Neural progenitor cell (in vitro differentiated cells): ENCODE data around the gene AQP10. TPM values are rescaled to one million over a fixed set of nuclear protein-coding genes. Genes with fewer than 3 reads are reported as not detected.

Experiments
- DNase-seq: peaks from one replicate; pipeline ENCODE4 v3.0.0-alpha.2; 2016; ENCODE audit warnings: low spot score
- H2AFZ ChIP-seq: fragments of 200-600 bp; sonication (generic); replicated peaks from 2 replicates; pipeline ENCODE4 v1.6.1; 2016; ENCODE audit warnings: antibody characterized with exemption
- H3F3A ChIP-seq: fragments of 200-600 bp; sonication (generic); 2 replicates; pipeline ENCODE4 v1.6.1; 2016; ENCODE audit warnings: antibody characterized with exemption, low read depth
- H3K27ac ChIP-seq: fragments of 200-600 bp; sonication (generic); 2 replicates; pipeline ENCODE4 v1.5.1; 2016; ENCODE audit warnings: mild to moderate bottlenecking
- H3K27me3 ChIP-seq: fragments of 200-600 bp; sonication (generic); 2 replicates; pipeline ENCODE4 v1.6.1; 2016; ENCODE audit warnings: mild to moderate bottlenecking, moderate library complexity
- H3K36me3 ChIP-seq: fragments of 200-600 bp; sonication (generic); 2 replicates; pipeline ENCODE4 v1.5.1; 2016
- H3K4me1 ChIP-seq: fragments of 200-600 bp; sonication (generic); 2 replicates; pipeline ENCODE4 v1.6.1; 2016; ENCODE audit warnings: mixed run types
- H3K4me2 ChIP-seq: fragments of 200-600 bp; sonication (generic); 2 replicates; pipeline ENCODE4 v1.6.1; 2016
- H3K4me3 ChIP-seq: fragments of 200-600 bp; sonication (generic); 2 replicates; pipeline ENCODE4 v1.5.1; 2016
- H3K79me2 ChIP-seq: fragments of 200-600 bp; sonication (generic); 2 replicates; pipeline ENCODE4 v1.6.1; 2016; ENCODE audit warnings: low read depth
- H3K9ac ChIP-seq: fragments of 200-600 bp; sonication (generic); 2 replicates; pipeline ENCODE4 v1.6.1; 2016
- H3K9me3 ChIP-seq: fragments of 200-600 bp; sonication (generic); 2 replicates; pipeline ENCODE4 v1.5.1; 2016; ENCODE audit warnings: low read depth
- H4K20me1 ChIP-seq: fragments of 200-600 bp; sonication (generic); 2 replicates; pipeline ENCODE4 v1.6.1; 2016; ENCODE audit warnings: low read depth
- H3K27ac Mint-ChIP-seq: 3 replicates; pipeline ENCODE4 v1.8.0; 2021; ENCODE audit warnings: mixed read lengths
- H3K27me3 Mint-ChIP-seq: 2 replicates; pipeline ENCODE4 v1.8.0; 2022; ENCODE audit warnings: low read depth, mild to moderate bottlenecking, inconsistent platforms, moderate library complexity, mixed read lengths; ENCODE audit not compliant: insufficient read depth
- H3K36me3 Mint-ChIP-seq: 3 replicates; pipeline ENCODE4 v1.8.0; 2021; ENCODE audit warnings: mixed read lengths
- H3K4me1 Mint-ChIP-seq: 3 replicates; pipeline ENCODE4 v1.8.0; 2021; ENCODE audit warnings: mixed read lengths
- H3K4me3 Mint-ChIP-seq: 3 replicates; pipeline ENCODE4 v1.8.0; 2021; ENCODE audit warnings: mild to moderate bottlenecking, moderate library complexity, mixed read lengths
- H3K9me3 Mint-ChIP-seq: 3 replicates; pipeline ENCODE4 v1.8.0; 2020; ENCODE audit warnings: mixed read lengths
- EZH2 ChIP-seq: fragments of 200-600 bp; sonication (generic); IDR thresholded peaks from 2 replicates; pipeline ENCODE4 v1.6.1; 2017; ENCODE audit warnings: antibody characterized with exemption, mild to moderate bottlenecking, moderate library complexity
- EZH2phosphoT487 ChIP-seq: fragments of 200-600 bp; sonication (generic); IDR thresholded peaks from 2 replicates; pipeline ENCODE4 v1.6.1; 2017; ENCODE audit warnings: antibody characterized with exemption
- total RNA-seq: library from RNA; depleted of rRNA; stranded (reverse); fragments of >200 nt; gene quantifications from 2 replicates; pipeline ENCODE4 v1.2.3, GENCODE V29; 2015; ENCODE audit warnings: low replicate concordance
- TF ChIP-seq, protein P1 (sequence below): fragments of 200-600 bp; sonication (generic); IDR thresholded peaks from 2 replicates; pipeline ENCODE4 v1.5.1; 2017; ENCODE audit warnings: antibody characterized with exemption, mild to moderate bottlenecking

The AQP10 gene
- total RNA-seq, 1 donor from 2014 or later = not detected

DNA sequence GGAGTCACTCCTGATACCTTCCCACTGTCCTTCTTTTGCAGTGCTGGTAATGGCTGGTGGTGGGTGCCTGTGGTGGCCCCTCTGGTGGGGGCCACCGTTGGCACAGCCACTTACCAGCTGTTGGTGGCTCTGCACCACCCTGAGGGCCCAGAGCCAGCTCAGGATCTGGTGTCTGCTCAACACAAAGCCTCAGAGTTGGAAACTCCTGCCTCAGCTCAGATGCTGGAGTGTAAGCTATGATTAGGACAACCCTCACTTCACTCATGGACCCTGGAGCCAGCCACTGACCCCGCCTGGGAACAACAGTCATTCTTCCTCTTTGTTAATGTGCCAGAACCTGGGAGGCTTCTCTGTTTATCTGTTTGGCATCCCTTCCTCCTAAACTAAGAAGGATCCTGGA is 3.3 kb downstream of the AQP10 start:
- H3K4me1 ChIP-seq = peaks cover 20% of the 10 kb centered on the region
- Mint-ChIP-seq H3K27me3 (peaks cover 4% of the 10 kb centered on the region), H3K36me3 (no peaks in the 10 kb centered on the region), H3K9me3 (peaks cover 4% of the 10 kb centered on the region), H3K4me1 (peaks cover 24% of the 10 kb centered on the region), H3K4me3 (peak overlapping the region; percentile 96), H3K27ac (no peak overlapping the region)
- TF ChIP-seq EZH2phosphoT487 (no peak), EZH2 (no peak)
- TF ChIP-seq, protein P1, sequence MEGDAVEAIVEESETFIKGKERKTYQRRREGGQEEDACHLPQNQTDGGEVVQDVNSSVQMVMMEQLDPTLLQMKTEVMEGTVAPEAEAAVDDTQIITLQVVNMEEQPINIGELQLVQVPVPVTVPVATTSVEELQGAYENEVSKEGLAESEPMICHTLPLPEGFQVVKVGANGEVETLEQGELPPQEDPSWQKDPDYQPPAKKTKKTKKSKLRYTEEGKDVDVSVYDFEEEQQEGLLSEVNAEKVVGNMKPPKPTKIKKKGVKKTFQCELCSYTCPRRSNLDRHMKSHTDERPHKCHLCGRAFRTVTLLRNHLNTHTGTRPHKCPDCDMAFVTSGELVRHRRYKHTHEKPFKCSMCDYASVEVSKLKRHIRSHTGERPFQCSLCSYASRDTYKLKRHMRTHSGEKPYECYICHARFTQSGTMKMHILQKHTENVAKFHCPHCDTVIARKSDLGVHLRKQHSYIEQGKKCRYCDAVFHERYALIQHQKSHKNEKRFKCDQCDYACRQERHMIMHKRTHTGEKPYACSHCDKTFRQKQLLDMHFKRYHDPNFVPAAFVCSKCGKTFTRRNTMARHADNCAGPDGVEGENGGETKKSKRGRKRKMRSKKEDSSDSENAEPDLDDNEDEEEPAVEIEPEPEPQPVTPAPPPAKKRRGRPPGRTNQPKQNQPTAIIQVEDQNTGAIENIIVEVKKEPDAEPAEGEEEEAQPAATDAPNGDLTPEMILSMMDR = no peak
- peak overlapping the region; percentile 98 for H3K4me3 ChIP-seq
- DNase-seq = no peak
- H2AFZ ChIP-seq = peak overlapping the region; percentile 97
- peaks cover 26% of the 10 kb centered on the region for H4K20me1 ChIP-seq
- H3K9me3 ChIP-seq = no peaks in the 10 kb centered on the region
- peaks cover 18% of the 10 kb centered on the region for H3F3A ChIP-seq
- H3K9ac ChIP-seq = no peak overlapping the region
- peak overlapping the region; percentile 100 for H3K4me2 ChIP-seq
- H3K36me3 ChIP-seq = no peaks in the 10 kb centered on the region
- no peaks in the 10 kb centered on the region for H3K27me3 ChIP-seq
- H3K27ac ChIP-seq = no peak overlapping the region
- H3K79me2 ChIP-seq = peaks cover 18% of the 10 kb centered on the region

DNA sequence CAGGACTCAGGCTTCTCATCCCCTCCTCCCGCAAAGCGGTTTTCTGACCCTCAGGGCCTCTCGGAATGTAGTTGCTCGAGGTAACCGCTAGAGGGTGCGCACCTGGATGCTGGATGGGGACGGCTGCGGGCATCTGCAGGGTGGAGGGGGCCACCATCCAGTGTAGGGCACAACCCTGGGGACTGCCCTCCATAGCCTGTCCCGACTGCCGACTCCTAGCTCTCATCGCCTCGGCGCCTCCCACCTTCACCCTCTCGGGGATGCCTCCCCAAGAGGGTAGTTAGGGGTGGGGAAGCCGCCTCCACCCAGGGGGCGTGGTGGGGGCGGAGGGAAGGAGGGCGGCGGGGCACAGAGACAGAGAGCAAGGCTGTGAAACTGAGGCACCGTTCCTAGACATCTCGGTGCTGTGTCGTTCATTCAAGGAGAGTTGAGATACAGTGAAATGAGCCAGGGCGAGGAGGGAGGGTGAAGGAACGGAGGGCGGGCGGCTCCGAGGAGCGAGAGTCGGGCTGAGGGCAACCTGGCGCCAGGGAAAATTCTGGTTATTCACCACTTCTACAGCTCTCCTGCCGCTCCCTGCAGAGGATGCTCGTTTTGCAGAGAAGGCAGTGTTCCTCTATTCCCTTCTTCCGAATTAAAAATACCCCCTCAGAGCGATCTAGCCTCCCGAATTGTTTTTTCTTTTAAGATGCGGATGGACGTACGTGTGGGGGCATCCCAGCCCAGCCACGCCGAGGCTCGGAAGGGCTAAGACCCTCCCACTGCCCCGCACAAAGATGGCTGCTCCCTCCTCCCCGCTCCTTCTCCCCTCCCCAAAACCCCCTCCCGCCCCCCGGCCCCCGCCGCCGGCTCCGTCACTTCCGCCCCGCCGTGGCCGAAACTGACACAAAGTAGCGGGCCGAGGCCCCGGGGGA is 4.0 kb downstream of the AQP10 start, which contains the start of gene ATP8B2:
ATP8B2 (plus strand) TSS at position 857 of the 914 bp plus-strand sequence. CDS start 2,617 bp downstream, outside the sequence.
- Histone ChIP-seq H3K9ac (peak within 1 kb of the TSS; percentile 39), H3K9me3 (no peaks in the 10 kb centered on the region), H3K4me1 (peaks cover 25% of the 10 kb centered on the region), H3K36me3 (no peaks in the 10 kb centered on the region), H3K27me3 (no peaks in the 10 kb centered on the region), H4K20me1 (peaks cover 32% of the 10 kb centered on the region), H3F3A (peaks cover 23% of the 10 kb centered on the region), H3K4me2 (peak within 1 kb of the TSS; percentile 100), H3K4me3 (peak within 1 kb of the TSS; percentile 98), H3K79me2 (peaks cover 24% of the 10 kb centered on the region), H3K27ac (no peak within 1 kb of the TSS), H2AFZ (peak within 1 kb of the TSS; percentile 97)
- Mint-ChIP-seq H3K27ac (peak within 1 kb of the TSS; percentile 91), H3K4me3 (peak within 1 kb of the TSS; percentile 98), H3K9me3 (peaks cover under 1% of the 10 kb centered on the region), H3K36me3 (no peaks in the 10 kb centered on the region), H3K27me3 (peaks cover 4% of the 10 kb centered on the region), H3K4me1 (peaks cover 30% of the 10 kb centered on the region)
- peak; percentile 91 for DNase-seq
- no peak for TF ChIP-seq EZH2phosphoT487
- TF ChIP-seq EZH2 = no peak
- TF ChIP-seq, protein P1 = peak; percentile 93

DNA sequence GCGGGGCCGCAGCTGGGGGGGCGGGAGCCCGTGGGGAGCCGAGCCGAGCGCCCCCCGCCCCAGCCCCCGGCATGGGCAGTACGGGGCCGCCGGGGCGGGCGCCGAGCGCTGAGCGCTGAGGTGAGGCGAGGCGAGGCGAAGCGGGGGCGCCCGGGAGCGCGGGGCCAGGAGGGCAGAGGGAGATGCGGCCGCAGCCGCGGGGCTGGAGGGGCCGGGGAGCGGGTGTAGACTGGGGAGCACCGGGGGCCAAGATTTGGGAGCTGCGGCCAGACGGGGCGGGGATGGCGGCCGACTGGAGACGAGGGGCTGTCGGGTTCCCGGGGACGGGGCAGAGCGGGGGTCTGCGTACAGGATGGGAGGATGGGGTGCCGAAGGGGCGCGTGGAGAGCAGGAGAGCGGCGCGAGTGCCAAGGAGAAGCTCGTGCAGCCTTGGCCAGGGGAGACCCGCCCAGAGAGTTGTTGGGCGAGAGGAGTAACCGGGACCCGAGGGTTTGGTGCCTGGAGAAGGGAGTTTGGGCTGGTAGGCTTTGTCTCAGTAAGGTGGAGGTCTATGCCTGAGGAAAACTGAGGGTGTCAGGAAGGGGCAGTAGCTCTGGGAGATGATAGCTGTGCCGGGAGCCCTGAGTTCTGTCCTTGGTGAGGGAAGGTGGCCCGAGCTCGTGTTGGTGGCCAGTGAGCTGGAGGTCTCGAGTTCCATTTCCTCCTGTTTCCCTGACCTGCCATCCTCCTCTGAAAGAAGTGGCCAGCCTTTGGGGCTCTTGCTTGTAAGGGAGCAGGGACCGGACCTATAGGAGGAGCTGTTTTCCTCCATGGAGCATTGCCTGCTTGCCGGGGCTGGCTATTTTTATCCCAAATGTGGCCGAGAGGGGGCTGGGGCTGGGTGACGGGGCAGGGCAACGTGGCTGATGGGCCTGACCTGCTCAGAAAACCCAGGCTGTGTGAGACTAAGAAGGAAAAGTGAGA is 5.0 kb downstream of the AQP10 start:
- Histone ChIP-seq H3K27ac (no peak overlapping the region), H3K79me2 (peaks cover 24% of the 10 kb centered on the region), H3K36me3 (no peaks in the 10 kb centered on the region), H2AFZ (peak overlapping the region; percentile 97), H3K4me1 (peaks cover 25% of the 10 kb centered on the region), H3K27me3 (no peaks in the 10 kb centered on the region), H3K4me3 (peak overlapping the region; percentile 98), H4K20me1 (peaks cover 42% of the 10 kb centered on the region), H3K4me2 (peak overlapping the region; percentile 100), H3F3A (peaks cover 23% of the 10 kb centered on the region), H3K9ac (peak overlapping the region; percentile 39), H3K9me3 (no peaks in the 10 kb centered on the region)
- Mint-ChIP-seq H3K4me1 (peaks cover 33% of the 10 kb centered on the region), H3K27ac (peak overlapping the region; percentile 91), H3K4me3 (peak overlapping the region; percentile 98), H3K9me3 (no peaks in the 10 kb centered on the region), H3K36me3 (peaks cover 4% of the 10 kb centered on the region), H3K27me3 (peaks cover 4% of the 10 kb centered on the region)
- DNase-seq = peak; percentile 92
- TF ChIP-seq EZH2phosphoT487 = no peak
- TF ChIP-seq EZH2 = no peak
- TF ChIP-seq, protein P1 = peak; percentile 74
